Activated B cell treated with CpG ODN at 0.5 μM for 24 hours (primary cell): Measurements from ENCODE around the gene WDFY4. TPM values are rescaled to one million over a fixed set of nuclear protein-coding genes. Genes with fewer than 3 reads are reported as not detected.

Source experiments
- ATAC-seq: fragments of 200-7000 bp; cut with Tn5 transposase; one replicate; pipeline ENCODE4 v1.10.0; 2021; ENCODE audit warnings: low read depth, mild to moderate bottlenecking, moderate library complexity
- CTCF ChIA-PET: fragments of 350-600 bp; sonication (Branson Sonifier 250); formaldehyde crosslinking; loops from one replicate; lab custom pipeline; 2021; ENCODE audit warnings: antibody characterized with exemption; lab: Charles Lee
- POLR2A ChIA-PET: fragments of 350-600 bp; sonication (Branson Sonifier 250); formaldehyde crosslinking; loops from one replicate; lab custom pipeline; 2021; ENCODE audit warnings: antibody characterized with exemption; lab: Charles Lee
- DNase-seq: peaks from one replicate; pipeline ENCODE4 v3.0.0; 2022
- H3K27ac Mint-ChIP-seq: one replicate; pipeline ENCODE4 v1.8.0; 2020; ENCODE audit warnings: mixed read lengths
- H3K27me3 Mint-ChIP-seq: one replicate; pipeline ENCODE4 v1.8.0; 2021; ENCODE audit warnings: mixed read lengths
- H3K36me3 Mint-ChIP-seq: one replicate; pipeline ENCODE4 v1.8.0; 2021; ENCODE audit warnings: low read depth, mixed read lengths
- H3K4me1 Mint-ChIP-seq: one replicate; pipeline ENCODE4 v1.8.0; 2021; ENCODE audit warnings: mixed read lengths
- H3K4me3 Mint-ChIP-seq: one replicate; pipeline ENCODE4 v1.8.0; 2020; ENCODE audit warnings: mild to moderate bottlenecking, mixed read lengths
- H3K9me3 Mint-ChIP-seq: one replicate; pipeline ENCODE4 v1.8.0; 2020; ENCODE audit warnings: mixed read lengths
- CTCF ChIP-seq: fragments of 200-600 bp; IDR thresholded peaks from one replicate; pipeline ENCODE4 v1.8.0; 2022; ENCODE audit warnings: antibody characterized with exemption, mild to moderate bottlenecking
- intact Hi-C: fragments of 100-400 bp; cut with micrococcal nuclease; formaldehyde crosslinking; loops from one replicate; pipeline ENCODE4 v1.15.1; 2024
- total RNA-seq: library from RNA; stranded (reverse); gene quantifications from 2 replicates; pipeline ENCODE4 v1.2.3, GENCODE V29; 2022

Gene WDFY4
- total RNA-seq, 1 donor from 2014 or later, result 488 TPM

GRCh38 chr10:48943096-48943495, 258.4 kb downstream of the WDFY4 start:
- Mint-ChIP-seq H3K4me1 (no peaks in the 10 kb centered on the region), H3K9me3 (no peaks in the 10 kb centered on the region), H3K36me3 (peaks cover 96% of the 10 kb centered on the region), H3K27me3 (no peaks in the 10 kb centered on the region), H3K27ac (no peak overlapping the region), H3K4me3 (no peak overlapping the region)
- no peak for TF ChIP-seq CTCF
- intact Hi-C loops, result no loop called here
- POLR2A ChIA-PET, result no interaction called here
- no peak for DNase-seq
- CTCF ChIA-PET, result no interaction called here
- no peak for ATAC-seq

DNA sequence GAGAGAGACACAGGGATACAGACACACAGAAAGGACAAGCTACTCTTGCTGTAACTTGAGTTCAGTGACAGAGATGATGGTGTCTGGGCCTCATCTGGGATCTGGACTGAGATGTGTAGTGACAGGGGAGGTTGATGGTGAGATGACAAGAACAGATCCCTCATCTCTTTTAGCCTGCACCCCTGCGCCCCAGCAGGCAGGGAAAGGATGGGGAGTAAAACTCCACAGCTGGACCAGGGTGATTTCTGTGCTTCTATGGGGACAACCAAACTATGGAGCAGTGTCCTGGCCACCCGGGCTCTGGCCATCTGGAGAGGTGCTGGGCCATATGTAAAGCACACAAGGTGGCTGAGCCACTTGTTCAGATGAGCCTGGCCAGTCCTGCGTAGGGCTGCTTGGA, 259.5 kb downstream of the WDFY4 start:
- H3K4me3 Mint-ChIP-seq, result no peak overlapping the region
- ATAC-seq (no peak), DNase-seq (no peak)
- POLR2A ChIA-PET, result interaction anchor here (0.7 kb wide), 1 partner anchor 27 kb away, joined by 3 read pairs; no protein-coding TSS in a partner anchor
- H3K27me3 Mint-ChIP-seq, result no peaks in the 10 kb centered on the region
- no peak overlapping the region for H3K27ac Mint-ChIP-seq
- intact Hi-C loops, result no loop called here
- H3K4me1 Mint-ChIP-seq, result no peaks in the 10 kb centered on the region
- H3K9me3 Mint-ChIP-seq, result no peaks in the 10 kb centered on the region
- TF ChIP-seq CTCF, result no peak
- peaks cover 97% of the 10 kb centered on the region for H3K36me3 Mint-ChIP-seq
- CTCF ChIA-PET, result no interaction called here

DNA sequence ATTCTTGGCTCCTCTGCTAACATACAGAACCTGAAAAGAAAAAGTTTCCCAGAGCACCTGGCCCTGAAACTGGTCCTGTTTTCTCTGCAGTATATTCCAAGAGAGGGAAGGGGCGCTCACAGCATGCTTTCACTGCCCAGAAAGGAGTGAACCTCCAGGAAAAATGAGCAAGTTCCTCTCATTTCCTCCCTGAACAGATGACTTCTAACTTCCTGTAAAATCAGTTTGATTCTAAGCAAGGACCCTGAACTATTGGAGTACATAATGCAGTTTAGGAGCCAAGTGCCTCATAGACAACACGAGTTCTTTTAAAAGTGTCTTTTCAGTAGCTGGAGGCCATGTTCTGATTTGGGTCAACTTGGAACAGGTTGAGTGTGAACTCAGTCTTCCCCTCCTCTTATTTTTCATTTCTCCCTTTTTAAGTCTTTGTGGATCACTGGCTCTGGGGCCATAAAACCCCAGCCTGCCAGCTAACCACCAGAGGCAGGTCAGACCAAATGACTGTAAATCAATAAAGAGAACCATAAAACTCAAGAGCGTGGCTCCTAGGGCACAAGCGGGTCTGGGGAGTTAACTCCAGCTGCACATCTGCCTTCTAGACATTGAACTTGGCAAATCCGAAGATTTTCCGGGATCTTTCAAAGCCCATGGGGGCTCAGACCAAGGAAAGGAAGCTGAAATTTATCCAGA, 260.9 kb downstream of the WDFY4 start:
- Mint-ChIP-seq H3K9me3 (no peaks in the 10 kb centered on the region), H3K36me3 (peaks cover 98% of the 10 kb centered on the region), H3K27me3 (no peaks in the 10 kb centered on the region), H3K4me3 (no peak overlapping the region), H3K27ac (no peak overlapping the region), H3K4me1 (no peaks in the 10 kb centered on the region)
- intact Hi-C loops, result no loop called here
- ChIA-PET CTCF (no interaction called here), POLR2A (no interaction called here)
- no peak for DNase-seq
- no peak for TF ChIP-seq CTCF
- no peak for ATAC-seq

GRCh38 chr10:48946332-48946731, 261.7 kb downstream of the WDFY4 start:
- Mint-ChIP-seq H3K4me1 (no peaks in the 10 kb centered on the region), H3K27me3 (no peaks in the 10 kb centered on the region), H3K36me3 (peaks cover 98% of the 10 kb centered on the region), H3K4me3 (no peak overlapping the region), H3K27ac (no peak overlapping the region), H3K9me3 (no peaks in the 10 kb centered on the region)
- intact Hi-C loops, result no loop called here
- CTCF ChIA-PET, result no interaction called here
- ATAC-seq (no peak), DNase-seq (no peak)
- POLR2A ChIA-PET, result no interaction called here
- TF ChIP-seq CTCF, result no peak

DNA sequence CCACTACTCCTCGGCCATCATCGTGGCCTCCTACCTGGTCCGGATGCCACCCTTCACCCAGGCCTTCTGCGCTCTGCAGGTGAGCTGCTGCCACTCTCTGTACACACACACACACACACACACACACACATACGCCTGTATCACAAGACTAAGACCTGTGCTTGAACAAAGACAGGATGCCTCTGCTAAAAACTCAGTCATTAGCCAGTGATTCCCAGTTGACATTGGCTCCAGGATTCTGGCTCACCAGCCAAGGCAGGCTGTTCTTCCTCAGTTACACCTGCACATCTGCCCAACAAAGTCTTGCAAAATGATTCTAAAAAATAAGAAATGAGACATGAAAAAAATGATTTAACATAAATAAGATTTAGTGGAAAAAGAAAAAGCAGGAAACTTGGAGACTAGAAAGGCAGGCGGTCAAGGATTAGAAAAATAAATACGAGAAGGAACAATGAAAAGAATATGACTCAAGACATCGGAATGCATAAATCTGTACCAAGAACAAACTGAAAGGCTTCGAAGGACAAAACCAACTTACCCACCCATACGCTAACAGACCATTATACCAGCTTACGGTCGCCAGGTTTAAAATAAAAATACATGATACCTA, 262.3 kb downstream of the WDFY4 start:
- DNase-seq, result no peak
- Mint-ChIP-seq H3K27me3 (no peaks in the 10 kb centered on the region), H3K4me1 (no peaks in the 10 kb centered on the region), H3K4me3 (no peak overlapping the region), H3K27ac (no peak overlapping the region), H3K36me3 (peaks cover 99% of the 10 kb centered on the region), H3K9me3 (no peaks in the 10 kb centered on the region)
- no peak for TF ChIP-seq CTCF
- no peak for ATAC-seq
- POLR2A ChIA-PET, result no interaction called here
- CTCF ChIA-PET, result no interaction called here
- intact Hi-C loops, result no loop called here
